Endothelial cell of hepatic sinusoid (primary cell): Measurements from ENCODE around the gene MIR17HG.
"Not testable (repeated sequence)": the region's sequence is repeated elsewhere in the genome, so short reads cannot be mapped to it uniquely, and the experiment has no call there.

ENCODE experiments used
- in situ Hi-C: cut with HindIII; loops from 2 replicates; pipeline ENCODE4 v1.10.0; 2017; ENCODE audit warnings: low sequenced_read_pairs

The MIR17HG gene

DNA sequence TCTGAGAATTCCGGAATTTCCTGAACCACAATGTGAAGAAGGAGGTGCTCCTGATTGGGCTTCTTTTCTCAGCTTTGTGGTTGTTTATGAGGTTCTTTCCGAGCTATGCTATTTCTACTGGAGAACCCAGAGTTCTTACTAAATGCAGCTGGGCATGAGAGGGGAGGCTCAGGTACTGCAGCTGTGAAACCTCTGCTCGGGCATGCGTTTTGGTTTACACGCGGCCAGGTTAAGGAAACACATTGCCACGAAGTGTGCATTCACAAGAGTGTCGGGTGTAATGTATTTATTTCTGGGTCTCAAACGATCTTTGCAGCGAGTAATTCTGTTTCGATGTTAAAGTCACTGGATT, 661 bp upstream of the MIR17HG start:
- in situ Hi-C loops: no loop called here

DNA sequence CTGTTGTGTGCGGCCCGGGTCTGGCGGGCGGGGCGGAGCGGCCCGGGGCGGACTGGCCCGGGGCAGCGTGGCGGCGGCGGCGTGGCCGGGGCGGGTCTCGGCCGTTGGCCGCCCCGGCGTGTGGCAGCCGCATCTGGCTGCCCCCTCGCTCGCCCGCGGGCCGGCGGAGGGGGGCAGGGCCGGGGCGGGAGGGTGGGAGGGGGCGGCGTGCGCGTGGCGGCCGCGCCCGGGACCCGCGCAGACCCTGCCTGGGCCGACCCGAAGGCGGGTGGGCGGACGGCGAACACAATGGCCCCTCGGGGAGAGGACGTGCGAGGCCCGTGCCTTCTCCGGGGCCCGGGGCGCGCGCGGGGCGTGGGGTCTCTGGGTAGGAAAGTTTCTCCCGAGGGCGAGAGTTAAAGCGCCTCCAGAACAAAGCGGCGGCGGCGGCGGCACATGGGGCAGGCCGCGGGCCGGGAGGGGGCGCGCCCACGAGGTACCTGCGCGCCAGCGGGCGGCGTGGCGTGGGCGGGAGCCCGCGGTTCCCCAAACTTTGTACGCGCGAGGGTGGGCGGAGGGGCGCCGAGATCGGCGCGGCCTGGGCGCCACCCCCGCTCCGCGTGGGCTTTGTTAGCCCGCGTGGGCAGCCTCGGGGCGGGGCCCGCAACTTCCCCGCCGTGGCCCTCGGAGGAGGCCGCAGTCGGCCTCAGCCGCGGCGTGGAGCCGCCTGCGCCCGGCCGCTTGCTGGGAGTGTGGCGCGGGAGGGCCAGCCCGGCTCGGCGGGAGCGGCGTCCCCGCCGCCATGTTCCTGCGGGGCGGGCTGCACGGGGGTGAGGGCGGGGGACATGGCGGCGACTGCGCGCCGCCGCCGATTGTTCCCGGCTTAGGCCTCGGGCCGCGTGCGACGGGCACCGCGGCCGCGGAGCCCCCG, 764 bp downstream of the MIR17HG start:
- in situ Hi-C loops: no loop called here

DNA sequence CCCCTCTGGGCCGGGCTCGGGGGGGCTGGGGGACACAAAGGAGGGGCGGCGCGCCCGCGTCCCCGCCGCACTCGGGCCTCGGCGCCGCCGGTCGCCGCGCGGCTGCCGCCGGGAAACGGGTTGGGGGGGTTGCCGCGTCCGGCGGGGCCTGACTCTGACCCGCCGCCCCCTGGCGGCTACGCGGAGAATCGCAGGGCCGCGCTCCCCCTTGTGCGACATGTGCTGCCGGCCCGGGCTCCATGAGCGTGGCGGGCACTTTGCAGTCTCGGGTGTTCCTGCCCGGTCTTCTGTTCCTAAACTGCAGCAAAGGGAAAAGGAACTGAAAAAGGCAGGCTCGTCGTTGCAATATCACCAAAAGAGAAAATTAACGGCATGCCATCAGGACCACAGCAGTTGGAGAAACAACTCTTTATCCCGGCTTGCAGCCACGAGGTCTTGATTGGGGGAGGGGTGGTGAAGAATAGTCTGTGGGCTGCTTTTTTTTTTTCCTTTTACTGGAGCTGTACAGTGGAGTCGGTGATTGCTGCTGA, 1.5 kb downstream of the MIR17HG start:
- in situ Hi-C loops: no loop called here

DNA sequence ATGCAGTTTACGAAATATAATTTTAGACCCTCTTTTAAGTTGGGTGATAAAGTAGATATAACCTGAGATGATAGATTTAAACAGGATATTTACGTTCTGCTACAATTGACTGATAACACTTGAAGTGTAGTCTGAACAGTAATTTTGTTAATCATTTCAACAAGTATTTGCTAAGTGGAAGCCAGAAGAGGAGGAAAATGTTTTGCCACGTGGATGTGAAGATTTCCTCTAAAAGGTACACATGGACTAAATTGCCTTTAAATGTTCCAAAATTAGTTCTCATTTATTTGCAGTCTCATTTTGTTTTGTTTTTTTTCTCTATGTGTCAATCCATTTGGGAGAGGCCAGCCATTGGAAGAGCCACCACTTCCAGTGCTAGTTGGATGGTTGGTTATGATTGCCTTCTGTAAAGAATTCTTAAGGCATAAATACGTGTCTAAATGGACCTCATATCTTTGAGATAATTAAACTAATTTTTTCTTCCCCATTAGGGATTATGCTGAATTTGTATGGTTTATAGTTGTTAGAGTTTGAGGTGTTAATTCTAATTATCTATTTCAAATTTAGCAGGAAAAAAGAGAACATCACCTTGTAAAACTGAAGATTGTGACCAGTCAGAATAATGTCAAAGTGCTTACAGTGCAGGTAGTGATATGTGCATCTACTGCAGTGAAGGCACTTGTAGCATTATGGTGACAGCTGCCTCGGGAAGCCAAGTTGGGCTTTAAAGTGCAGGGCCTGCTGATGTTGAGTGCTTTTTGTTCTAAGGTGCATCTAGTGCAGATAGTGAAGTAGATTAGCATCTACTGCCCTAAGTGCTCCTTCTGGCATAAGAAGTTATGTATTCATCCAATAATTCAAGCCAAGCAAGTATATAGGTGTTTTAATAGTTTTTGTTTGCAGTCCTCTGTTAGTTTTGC, 2.8 kb downstream of the MIR17HG start:
- in situ Hi-C loops: no loop called here

DNA sequence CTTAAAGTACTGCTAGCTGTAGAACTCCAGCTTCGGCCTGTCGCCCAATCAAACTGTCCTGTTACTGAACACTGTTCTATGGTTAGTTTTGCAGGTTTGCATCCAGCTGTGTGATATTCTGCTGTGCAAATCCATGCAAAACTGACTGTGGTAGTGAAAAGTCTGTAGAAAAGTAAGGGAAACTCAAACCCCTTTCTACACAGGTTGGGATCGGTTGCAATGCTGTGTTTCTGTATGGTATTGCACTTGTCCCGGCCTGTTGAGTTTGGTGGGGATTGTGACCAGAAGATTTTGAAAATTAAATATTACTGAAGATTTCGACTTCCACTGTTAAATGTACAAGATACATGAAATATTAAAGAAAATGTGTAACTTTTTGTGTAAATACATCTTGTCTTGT, 3.6 kb downstream of the MIR17HG start:
- in situ Hi-C loops: no loop called here

DNA sequence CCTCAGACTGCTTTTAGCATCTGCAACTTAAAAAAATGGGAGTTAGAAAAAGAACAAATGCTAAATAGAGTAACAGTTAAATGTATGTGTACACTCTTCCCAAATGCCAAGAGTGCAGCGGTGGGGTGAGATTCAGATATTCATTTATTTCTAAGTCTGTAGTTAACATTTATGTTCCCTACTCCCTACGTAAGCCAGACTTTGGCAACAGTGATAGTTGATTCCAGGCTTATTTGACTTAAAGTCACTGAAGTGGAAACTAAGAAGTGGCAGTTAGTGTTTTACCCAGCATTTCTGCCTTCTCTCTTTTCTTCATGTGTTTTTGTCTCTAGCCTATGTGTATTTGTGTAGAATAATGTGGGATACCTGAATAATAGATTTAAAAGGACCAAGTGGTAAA, 4.5 kb downstream of the MIR17HG start:
- in situ Hi-C loops: no loop called here

DNA sequence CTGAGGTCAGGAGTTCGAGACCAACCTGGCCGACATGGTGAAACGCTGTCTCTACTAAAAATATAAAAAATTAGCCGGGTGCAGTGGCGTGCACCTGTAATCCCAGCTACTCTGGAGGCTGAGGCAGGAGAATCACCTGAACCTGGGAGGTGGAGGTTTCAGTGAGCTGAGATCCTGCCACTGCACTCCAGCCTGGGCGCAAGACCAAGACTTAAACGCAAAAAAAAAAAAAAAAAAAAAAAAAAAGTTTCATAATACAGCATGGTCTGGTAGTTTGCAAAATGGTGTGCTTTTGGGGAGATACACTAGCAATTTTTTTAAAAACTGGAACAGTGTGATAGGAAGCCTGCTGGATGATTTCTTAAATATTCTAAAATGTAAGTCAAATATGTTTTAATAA, 5.4 kb downstream of the MIR17HG start:
- in situ Hi-C loops: not testable (repeated sequence)

DNA sequence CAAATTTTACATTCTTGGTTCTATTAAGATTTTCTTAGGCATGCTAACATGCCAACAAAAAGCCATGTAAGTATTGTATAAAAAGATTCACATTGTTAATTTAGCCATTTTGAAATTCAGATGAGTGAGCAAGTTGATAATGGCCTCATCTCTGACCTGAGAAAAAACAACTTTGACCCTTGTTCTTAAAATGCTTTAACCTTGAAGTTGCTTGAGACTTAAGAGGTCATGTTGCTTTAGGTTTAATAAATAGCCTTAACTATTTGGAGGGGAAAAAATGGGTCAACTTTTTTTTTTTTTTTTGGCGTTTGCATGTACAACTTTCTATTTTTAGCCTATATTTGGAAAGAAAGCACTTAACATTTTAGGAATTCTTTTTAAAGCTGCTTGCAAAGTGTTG, 6.0 kb downstream of the MIR17HG start:
- in situ Hi-C loops: no loop called here

DNA sequence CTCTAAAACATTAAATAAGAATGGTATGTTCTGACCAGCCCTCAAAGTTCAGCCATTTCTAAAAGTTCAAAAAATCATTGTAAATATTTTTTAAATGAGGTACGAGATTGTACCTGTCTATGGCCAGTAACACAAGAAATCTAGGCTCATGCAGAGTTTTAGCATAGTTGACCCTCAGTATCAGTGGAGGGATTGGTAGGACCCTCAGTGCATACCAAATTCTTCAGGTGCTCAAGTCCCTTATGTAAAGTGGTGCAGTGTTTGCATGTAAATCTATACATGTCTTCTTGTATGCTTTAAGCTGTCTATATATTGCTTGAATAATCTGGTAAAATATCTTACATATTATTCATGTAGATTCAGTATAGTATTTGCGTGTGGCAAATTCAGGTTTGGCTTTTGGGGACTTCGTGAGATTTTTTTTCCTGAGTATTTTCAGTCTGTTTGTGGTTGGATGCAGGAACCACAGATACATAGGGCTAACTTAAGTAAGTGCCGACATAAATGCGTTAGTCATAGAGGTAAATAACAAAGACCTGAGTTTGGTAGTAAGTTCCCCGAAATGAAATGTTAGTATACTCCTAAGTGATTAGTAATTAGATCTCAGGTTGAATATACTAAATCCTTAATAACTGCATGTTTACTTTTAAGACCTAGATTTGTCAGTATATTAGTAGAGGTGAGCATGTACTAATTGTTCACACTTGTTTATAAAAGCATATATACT, 7.8 kb downstream of the MIR17HG start:
- in situ Hi-C loops: no loop called here

DNA sequence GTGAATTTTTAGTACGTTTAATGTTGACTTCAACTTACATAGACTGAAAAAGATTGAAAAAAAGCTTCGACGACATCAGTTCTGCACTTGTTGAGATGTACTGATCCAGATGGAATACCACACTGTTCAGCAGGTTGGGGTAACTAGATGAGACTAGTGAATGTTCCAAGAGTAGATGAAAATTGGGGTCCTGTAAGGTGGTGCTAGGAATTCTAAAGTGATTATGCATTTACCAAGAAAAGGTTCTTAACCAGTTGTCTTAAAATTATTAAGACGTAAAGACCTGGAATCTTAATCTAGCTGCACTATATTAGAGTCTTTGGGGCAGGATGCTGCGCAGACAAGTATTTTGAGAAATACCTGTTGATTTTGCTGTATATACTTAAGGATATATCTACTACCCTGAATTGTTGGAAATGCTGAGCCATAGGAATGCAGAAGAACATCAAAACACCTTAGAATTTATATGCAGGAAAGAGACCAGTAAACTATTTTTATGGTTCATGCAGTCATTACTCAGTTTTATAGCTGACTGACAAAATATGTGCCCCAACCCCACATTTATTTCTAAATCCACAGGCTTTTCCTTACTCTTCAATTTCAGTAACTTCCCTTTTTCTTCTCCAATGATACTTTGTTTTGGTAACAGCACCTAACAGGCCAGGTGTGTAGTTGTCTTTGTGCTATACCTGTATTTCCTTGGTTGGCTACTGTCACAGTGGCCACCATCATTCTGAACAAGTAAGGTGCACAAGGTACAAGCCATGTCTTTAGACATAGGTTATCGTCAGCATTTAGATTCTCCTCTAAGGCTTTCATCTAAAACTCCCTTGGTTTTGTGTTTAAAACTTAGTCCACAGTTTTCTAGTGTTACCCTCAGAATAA, 8.6 kb downstream of the MIR17HG start:
- in situ Hi-C loops: no loop called here

DNA sequence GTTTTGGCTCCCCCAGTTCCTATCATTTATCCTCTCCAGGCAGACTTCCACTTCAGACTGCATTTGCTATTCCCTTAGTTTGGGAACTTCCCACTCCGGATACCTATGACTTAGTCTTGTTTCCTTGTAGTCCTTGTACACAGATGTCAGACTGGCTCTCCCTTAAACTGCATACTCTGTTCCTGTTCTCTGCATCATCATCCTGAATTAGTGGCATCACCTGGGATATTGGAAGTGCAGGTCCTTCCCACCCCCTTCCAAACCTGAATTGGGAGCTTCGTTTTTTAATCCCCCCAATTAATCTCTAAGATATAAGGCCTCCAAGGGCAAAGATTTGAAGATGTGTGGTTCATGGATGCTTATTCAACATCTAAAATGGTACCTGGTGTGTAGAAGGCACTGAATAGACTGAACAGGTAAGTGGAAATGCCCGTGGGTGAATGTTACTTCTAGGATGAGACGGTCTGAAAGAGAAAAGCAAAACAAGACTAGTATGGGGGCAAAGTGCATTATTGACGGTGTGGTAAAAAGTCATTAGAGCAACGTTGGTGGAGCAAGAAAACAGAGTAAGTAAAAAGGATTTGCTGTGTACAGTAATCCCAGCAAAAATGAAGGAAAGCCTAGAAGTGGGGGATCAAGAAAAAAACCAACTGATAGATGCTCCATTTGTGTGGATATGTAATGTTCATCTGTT, 9.6 kb downstream of the MIR17HG start:
- in situ Hi-C loops: no loop called here

DNA sequence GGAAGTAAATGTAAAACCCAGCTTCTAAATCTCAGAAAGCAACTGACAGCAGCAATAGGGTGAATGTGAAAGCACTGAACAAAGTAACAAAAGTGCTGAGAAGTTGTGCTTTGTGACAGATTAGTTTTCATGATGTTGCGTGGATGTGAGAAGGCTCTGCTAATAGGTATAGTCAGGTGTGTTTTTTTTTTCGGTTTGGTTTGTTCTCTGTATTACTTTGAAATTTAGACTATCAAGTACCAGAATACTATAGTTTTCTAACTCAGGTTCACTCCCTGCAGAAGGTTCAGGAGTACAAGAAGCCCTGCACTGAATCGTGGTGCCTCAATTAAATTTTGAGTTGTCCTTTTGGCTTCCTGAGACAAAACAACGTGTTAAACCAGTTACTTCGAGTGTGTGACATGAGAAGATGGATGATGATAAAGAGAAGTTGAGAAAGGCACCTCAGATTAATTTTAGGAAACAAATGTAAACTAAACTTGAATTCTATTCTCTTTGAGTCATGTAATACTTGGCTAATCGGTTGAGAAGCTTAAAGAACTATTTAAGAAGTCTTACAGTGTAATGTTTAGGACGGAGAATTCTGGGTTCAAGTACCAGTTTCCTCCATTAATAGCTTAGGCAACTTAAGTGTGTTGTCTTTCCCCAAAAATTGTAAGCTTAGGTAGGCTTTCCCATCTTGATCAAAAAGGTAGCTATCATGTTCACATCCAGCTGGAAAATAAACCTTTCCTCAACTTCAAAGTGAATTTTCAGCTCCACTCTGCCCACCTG, 10.3 kb downstream of the MIR17HG start:
- in situ Hi-C loops: no loop called here

DNA sequence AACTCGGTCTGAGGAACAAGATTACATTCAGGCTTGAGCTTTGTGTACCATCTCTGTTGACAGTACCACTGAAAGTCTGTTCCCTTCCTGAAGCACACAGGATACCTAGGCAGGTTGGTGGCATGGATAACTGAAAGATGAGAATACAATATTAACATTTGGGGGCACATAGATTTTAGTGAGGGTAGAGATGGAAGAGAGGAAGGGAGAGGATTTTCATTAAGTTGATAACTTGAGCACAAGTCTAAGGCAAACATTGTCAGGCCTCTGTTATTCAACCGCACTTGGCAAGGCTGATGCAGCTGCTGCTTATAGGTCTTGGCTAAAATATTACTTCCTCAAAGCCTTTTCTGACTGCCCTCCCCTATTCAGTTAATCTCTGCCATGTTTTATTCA, 10.9 kb downstream of the MIR17HG start:
- in situ Hi-C loops: no loop called here

DNA sequence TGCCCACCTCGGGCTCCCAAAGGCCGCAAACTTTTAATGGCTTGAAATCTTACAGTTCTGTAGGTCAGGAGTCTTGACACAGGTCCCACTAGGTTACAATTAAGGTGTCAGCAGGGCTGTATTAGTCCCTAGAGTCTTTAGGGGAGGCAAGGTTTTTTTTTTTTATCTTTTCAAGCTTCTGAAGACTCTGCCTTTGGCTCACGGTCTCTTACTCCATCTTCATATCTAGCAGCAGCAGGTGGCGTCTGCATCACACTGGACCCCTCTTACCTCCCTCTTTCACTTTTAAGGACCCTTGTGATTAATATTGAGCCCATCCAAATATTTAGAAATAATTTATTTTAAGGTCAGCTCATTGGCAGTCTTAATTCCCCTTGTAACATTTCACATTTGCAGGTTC, 11.6 kb downstream of the MIR17HG start:
- in situ Hi-C loops: no loop called here

DNA sequence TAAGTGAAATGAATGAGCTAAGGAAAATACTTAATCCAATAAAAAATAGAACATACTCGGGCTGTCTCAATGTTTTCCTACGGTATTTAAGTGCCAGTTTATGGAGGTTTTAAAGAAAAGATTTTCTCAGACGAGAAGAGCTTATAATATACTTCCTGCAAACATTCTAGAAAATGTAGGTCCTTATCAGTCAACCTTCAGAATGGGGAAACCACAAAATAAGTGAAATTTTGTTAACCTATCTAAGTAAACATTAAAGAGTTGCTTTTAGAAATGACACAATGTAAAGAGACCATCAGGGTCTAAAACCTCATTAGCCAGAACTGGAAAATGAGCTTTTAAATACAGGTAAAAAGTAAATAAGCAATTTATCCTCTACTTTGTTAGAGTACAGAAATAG, 12.1 kb downstream of the MIR17HG start:
- in situ Hi-C loops: no loop called here

DNA sequence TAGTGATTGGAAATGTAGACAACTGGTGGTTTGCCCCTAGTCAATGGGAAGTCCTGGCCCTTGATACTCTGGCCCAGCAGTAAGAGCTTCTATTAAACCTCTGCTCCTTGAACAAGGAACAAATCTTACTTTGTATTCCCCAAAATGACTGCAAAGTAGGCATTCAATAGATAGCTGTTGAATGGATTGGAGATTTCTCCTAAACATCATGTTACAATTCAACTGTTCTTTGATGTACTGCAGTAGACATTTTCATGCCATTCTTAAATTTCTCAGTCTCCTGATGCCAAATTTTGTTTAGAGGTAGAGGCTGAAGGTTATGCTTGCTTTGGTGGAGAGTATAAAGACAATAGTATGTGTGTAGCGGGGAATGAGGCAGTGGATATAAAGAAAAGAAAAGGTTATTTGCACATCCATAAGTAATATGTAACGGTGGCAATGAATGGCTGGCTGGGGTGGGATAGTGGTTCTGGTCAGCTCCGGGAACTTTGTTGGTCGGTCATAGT, 12.8 kb downstream of the MIR17HG start:
- in situ Hi-C loops: no loop called here

DNA sequence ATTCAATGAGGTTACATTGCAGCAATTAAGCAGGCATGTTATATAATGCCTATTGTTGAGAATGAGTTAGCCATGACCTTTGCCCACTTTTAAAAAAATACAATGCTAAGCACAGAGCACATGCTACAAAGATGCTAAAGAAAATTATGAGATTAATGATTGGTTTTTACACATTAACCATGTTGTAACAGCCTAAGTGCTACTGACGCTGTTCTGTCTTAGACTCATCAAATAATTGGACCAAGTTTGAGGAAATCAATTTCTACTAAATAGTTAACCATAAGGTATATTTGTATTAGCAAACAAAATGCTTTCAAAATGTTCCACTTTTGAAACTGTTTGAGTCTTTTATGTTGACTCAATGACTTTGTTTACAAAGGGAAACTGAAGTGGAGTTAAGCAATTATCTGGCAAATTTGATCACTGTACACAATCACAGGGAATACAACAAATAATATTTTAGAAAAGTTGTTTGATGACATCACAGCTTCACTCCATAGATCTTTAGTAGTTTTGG, 14.3 kb downstream of the MIR17HG start:
- in situ Hi-C loops: no loop called here

DNA sequence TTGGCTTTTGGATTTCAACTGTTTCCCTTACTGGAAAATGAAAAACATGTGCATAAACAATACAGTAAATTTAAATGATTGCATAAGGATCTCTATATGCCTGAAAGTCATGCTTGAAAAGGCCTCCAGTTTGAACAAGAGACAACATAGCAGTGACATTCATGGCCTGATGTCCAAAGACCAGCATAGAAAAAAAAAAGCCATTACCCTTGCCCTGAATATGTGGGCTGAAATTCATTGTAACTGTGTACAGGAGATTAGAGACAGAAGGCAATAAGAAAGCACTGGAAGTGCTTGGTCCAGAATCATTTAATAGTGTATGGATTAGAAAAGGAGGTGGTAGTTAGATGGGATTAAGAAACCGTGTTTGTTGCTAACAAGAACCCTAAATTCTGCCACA, 15.4 kb downstream of the MIR17HG start:
- in situ Hi-C loops: no loop called here
